Measurements from ENCODE around the gene PASK.

DNA sequence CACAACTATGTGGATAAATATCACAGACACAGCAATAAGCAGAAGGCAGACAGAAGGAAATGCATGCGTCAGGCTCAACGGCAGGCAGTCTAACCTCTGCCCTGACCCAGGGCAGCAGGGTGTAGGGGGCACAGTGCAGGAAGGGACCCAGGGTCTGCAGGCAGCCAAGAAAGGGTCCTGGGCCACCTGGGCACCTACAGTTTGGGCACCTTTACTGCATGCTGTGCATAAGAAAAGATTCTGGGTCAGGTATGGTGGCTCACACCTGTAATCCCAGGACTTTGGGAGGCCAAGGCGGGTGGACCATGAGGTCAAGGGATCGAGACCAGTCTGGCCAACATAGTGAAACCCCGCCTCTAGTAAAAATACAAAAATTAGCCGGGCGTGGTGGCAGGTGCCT lies 17.7 kb downstream of the PASK start:
- no peak for TF ChIP-seq POLR2AphosphoS5 (IDR thresholded peaks at IDR 0.05)
- TF ChIP-seq, protein P1, sequence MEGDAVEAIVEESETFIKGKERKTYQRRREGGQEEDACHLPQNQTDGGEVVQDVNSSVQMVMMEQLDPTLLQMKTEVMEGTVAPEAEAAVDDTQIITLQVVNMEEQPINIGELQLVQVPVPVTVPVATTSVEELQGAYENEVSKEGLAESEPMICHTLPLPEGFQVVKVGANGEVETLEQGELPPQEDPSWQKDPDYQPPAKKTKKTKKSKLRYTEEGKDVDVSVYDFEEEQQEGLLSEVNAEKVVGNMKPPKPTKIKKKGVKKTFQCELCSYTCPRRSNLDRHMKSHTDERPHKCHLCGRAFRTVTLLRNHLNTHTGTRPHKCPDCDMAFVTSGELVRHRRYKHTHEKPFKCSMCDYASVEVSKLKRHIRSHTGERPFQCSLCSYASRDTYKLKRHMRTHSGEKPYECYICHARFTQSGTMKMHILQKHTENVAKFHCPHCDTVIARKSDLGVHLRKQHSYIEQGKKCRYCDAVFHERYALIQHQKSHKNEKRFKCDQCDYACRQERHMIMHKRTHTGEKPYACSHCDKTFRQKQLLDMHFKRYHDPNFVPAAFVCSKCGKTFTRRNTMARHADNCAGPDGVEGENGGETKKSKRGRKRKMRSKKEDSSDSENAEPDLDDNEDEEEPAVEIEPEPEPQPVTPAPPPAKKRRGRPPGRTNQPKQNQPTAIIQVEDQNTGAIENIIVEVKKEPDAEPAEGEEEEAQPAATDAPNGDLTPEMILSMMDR (IDR thresholded peaks at IDR 0.05) = no peak
